WTC11 (cell line): ENCODE measurements around the gene MED15. TPM values are rescaled to one million over a fixed set of nuclear protein-coding genes. Genes with fewer than 3 reads are reported as not detected.

Experiments
- ATAC-seq: fragments of 200-7000 bp; cut with Tn5 transposase; 2 replicates; pipeline ENCODE4 v1.10.0; 2021; ENCODE audit warnings: mild to moderate bottlenecking, moderate library complexity
- CTCF ChIA-PET: fragments of 300-600 bp; sonication (Branson Sonifier 250); formaldehyde crosslinking; loops from one replicate; lab custom pipeline; 2021; ENCODE audit warnings: antibody characterized with exemption; lab: Charles Lee
- POLR2A ChIA-PET: fragments of 350-600 bp; sonication (Branson Sonifier 250); formaldehyde crosslinking; loops from one replicate; lab custom pipeline; 2021; ENCODE audit warnings: antibody characterized with exemption; lab: Charles Lee
- DNase-seq: peaks from one replicate; pipeline ENCODE4 v3.0.0; 2021; ENCODE audit warnings: low spot score
- H3K27ac Mint-ChIP-seq: 2 replicates; pipeline ENCODE4 v1.8.0; 2021; ENCODE audit warnings: mixed read lengths
- H3K27me3 Mint-ChIP-seq: 2 replicates; pipeline ENCODE4 v1.8.0; 2021; ENCODE audit warnings: low read depth, mild to moderate bottlenecking, moderate library complexity, mixed read lengths
- H3K36me3 Mint-ChIP-seq: 2 replicates; pipeline ENCODE4 v1.8.0; 2021; ENCODE audit warnings: mixed read lengths
- H3K4me1 Mint-ChIP-seq: 2 replicates; pipeline ENCODE4 v1.8.0; 2022; ENCODE audit warnings: mixed read lengths
- H3K4me3 Mint-ChIP-seq: 2 replicates; pipeline ENCODE4 v1.8.0; 2021; ENCODE audit warnings: mild to moderate bottlenecking, moderate library complexity, mixed read lengths
- H3K9me3 Mint-ChIP-seq: 2 replicates; pipeline ENCODE4 v1.8.0; 2021; ENCODE audit warnings: mixed read lengths
- FOXK1 ChIP-seq: sonication (generic); formaldehyde crosslinking; IDR thresholded peaks from 2 replicates; pipeline ENCODE4 v1.8.0; 2022; ENCODE audit warnings: mild to moderate bottlenecking, moderate library complexity, missing genetic modification reagents
- FOXP1 ChIP-seq: sonication (generic); formaldehyde crosslinking; IDR thresholded peaks from 2 replicates; pipeline ENCODE4 v1.8.0; 2022; ENCODE audit warnings: missing genetic modification reagents, mild to moderate bottlenecking, moderate library complexity, borderline replicate concordance
- GABPB1 ChIP-seq: sonication (generic); formaldehyde crosslinking; IDR thresholded peaks from 2 replicates; pipeline ENCODE4 v1.8.1; 2023; ENCODE audit warnings: mild to moderate bottlenecking, missing genetic modification reagents
- GRHL2 ChIP-seq: fragments of 250-450 bp; sonication (Bioruptor Pico); IDR thresholded peaks from 2 replicates; pipeline ENCODE4 v1.8.0; 2022; ENCODE audit warnings: mild to moderate bottlenecking, moderate library complexity; ENCODE audit not compliant: insufficient replicate concordance, severe bottlenecking
- KAT7 ChIP-seq: sonication (generic); formaldehyde crosslinking; IDR thresholded peaks from 2 replicates; pipeline ENCODE4 v1.8.1; 2023; ENCODE audit warnings: missing genetic modification reagents, mild to moderate bottlenecking, borderline replicate concordance
- OVOL2 ChIP-seq: fragments of 250-450 bp; sonication (Bioruptor Pico); IDR thresholded peaks from 2 replicates; pipeline ENCODE4 v1.9.0; 2021; ENCODE audit warnings: mild to moderate bottlenecking, borderline replicate concordance
- PRDM15 ChIP-seq: sonication (generic); formaldehyde crosslinking; IDR thresholded peaks from 2 replicates; pipeline ENCODE4 v1.8.0; 2022; ENCODE audit warnings: missing genetic modification reagents
- PRRX2 ChIP-seq: fragments of 250-450 bp; sonication (Bioruptor Pico); IDR thresholded peaks from 2 replicates; pipeline ENCODE4 v1.8.0; 2021; ENCODE audit warnings: mild to moderate bottlenecking
- ZNF121 ChIP-seq: sonication (generic); formaldehyde crosslinking; IDR thresholded peaks from 2 replicates; pipeline ENCODE4 v1.8.0; 2023; ENCODE audit warnings: missing genetic modification reagents
- ZNF263 ChIP-seq: sonication (generic); formaldehyde crosslinking; IDR thresholded peaks from 2 replicates; pipeline ENCODE4 v1.8.1; 2022; ENCODE audit warnings: low read depth, mild to moderate bottlenecking, moderate library complexity, missing genetic modification reagents
- ZNF281 ChIP-seq: sonication (generic); formaldehyde crosslinking; IDR thresholded peaks from 2 replicates; pipeline ENCODE4 v1.8.0; 2023; ENCODE audit warnings: mild to moderate bottlenecking, missing genetic modification reagents
- ZNF423 ChIP-seq: fragments of 250-450 bp; sonication (Bioruptor Pico); IDR thresholded peaks from 2 replicates; pipeline ENCODE4 v2.1.2; 2022; ENCODE audit warnings: mild to moderate bottlenecking, moderate library complexity
- ZSCAN18 ChIP-seq: fragments of 250-450 bp; sonication (Bioruptor Pico); IDR thresholded peaks from 2 replicates; pipeline ENCODE4 v2.1.2; 2022; ENCODE audit warnings: mild to moderate bottlenecking, moderate library complexity
- total RNA-seq: library from RNA; stranded (reverse); gene quantifications from 3 replicates; pipeline ENCODE4 v1.2.3, GENCODE V29; 2021
- TF ChIP-seq, protein P1 (sequence below): fragments of 250-450 bp; sonication (Bioruptor Pico); IDR thresholded peaks from 2 replicates; pipeline ENCODE4 v1.9.0; 2021; ENCODE audit warnings: mild to moderate bottlenecking
- TF ChIP-seq, protein P2 (sequence below): sonication (generic); formaldehyde crosslinking; IDR thresholded peaks from 2 replicates; pipeline ENCODE4 v1.8.1; 2022; ENCODE audit warnings: mild to moderate bottlenecking, missing genetic modification reagents, moderate library complexity, borderline replicate concordance
- TF ChIP-seq, protein P3 (sequence below): sonication (generic); formaldehyde crosslinking; IDR thresholded peaks from 2 replicates; pipeline ENCODE4 v1.8.1; 2023; ENCODE audit warnings: mild to moderate bottlenecking, missing genetic modification reagents
- TF ChIP-seq, protein P4 (sequence below): fragments of 200-600 bp; IDR thresholded peaks from 2 replicates; pipeline ENCODE4 v1.8.0; 2022; ENCODE audit warnings: antibody characterized with exemption
- TF ChIP-seq, protein P5 (sequence below): sonication (generic); formaldehyde crosslinking; IDR thresholded peaks from 2 replicates; pipeline ENCODE4 v1.8.1; 2023; ENCODE audit warnings: mild to moderate bottlenecking, missing genetic modification reagents, moderate library complexity

Gene MED15
- total RNA-seq, 1 experiment from 2014 or later: 67.7 TPM

GRCh38 chr22:20584029-20584871 lies 76.8 kb downstream of the MED15 start:
- no peak overlapping the region for H3K27ac Mint-ChIP-seq
- H3K4me1 Mint-ChIP-seq: no peaks in the 10 kb centered on the region
- H3K4me3 Mint-ChIP-seq: no peak overlapping the region
- POLR2A ChIA-PET: no interaction called here
- DNase-seq (no peak), ATAC-seq (no peak)
- TF ChIP-seq, protein P1, sequence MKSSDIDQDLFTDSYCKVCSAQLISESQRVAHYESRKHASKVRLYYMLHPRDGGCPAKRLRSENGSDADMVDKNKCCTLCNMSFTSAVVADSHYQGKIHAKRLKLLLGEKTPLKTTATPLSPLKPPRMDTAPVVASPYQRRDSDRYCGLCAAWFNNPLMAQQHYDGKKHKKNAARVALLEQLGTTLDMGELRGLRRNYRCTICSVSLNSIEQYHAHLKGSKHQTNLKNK (CRISPR knock-in tag): no peak
- TF ChIP-seq ZNF423 (CRISPR knock-in tag) (no peak), ZNF121 (no peak), GRHL2 (CRISPR knock-in tag) (no peak), PRRX2 (CRISPR knock-in tag) (no peak), PRDM15 (CRISPR knock-in tag) (no peak), ZNF281 (CRISPR knock-in tag) (no peak)
- TF ChIP-seq, protein P2, sequence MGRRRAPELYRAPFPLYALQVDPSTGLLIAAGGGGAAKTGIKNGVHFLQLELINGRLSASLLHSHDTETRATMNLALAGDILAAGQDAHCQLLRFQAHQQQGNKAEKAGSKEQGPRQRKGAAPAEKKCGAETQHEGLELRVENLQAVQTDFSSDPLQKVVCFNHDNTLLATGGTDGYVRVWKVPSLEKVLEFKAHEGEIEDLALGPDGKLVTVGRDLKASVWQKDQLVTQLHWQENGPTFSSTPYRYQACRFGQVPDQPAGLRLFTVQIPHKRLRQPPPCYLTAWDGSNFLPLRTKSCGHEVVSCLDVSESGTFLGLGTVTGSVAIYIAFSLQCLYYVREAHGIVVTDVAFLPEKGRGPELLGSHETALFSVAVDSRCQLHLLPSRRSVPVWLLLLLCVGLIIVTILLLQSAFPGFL (CRISPR knock-in tag): no peak
- CTCF ChIA-PET: interaction anchor here (0.6 to 2.5 kb wide), 10 partner anchors 8 to 167 kb away, joined by 3 to 17 read pairs (median 8); no protein-coding TSS in a partner anchor
- H3K36me3 Mint-ChIP-seq: peaks cover 4% of the 10 kb centered on the region; the same call in 1 of the 2 replicates
- H3K27me3 Mint-ChIP-seq: no peaks in the 10 kb centered on the region
- no peaks in the 10 kb centered on the region for H3K9me3 Mint-ChIP-seq

- ATAC-seq: no peak
- no peaks in the 10 kb centered on the region for H3K4me1 Mint-ChIP-seq
- H3K27ac Mint-ChIP-seq: peak overlapping the region; percentile 41; the same call in 1 of the 2 replicates
- POLR2A ChIA-PET: no interaction called here
- H3K27me3 Mint-ChIP-seq: no peaks in the 10 kb centered on the region
- CTCF ChIA-PET: no interaction called here
- peaks cover 4% of the 10 kb centered on the region; the same call in 1 of the 2 replicates for H3K36me3 Mint-ChIP-seq
- no peaks in the 10 kb centered on the region for H3K9me3 Mint-ChIP-seq
- H3K4me3 Mint-ChIP-seq: no peak overlapping the region
- DNase-seq: no peak
- no peak for TF ChIP-seq ZNF263
- TF ChIP-seq, protein P3, sequence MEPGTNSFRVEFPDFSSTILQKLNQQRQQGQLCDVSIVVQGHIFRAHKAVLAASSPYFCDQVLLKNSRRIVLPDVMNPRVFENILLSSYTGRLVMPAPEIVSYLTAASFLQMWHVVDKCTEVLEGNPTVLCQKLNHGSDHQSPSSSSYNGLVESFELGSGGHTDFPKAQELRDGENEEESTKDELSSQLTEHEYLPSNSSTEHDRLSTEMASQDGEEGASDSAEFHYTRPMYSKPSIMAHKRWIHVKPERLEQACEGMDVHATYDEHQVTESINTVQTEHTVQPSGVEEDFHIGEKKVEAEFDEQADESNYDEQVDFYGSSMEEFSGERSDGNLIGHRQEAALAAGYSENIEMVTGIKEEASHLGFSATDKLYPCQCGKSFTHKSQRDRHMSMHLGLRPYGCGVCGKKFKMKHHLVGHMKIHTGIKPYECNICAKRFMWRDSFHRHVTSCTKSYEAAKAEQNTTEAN: no peak
- TF ChIP-seq GABPB1 (CRISPR knock-in tag): no peak
- TF ChIP-seq, protein P4, sequence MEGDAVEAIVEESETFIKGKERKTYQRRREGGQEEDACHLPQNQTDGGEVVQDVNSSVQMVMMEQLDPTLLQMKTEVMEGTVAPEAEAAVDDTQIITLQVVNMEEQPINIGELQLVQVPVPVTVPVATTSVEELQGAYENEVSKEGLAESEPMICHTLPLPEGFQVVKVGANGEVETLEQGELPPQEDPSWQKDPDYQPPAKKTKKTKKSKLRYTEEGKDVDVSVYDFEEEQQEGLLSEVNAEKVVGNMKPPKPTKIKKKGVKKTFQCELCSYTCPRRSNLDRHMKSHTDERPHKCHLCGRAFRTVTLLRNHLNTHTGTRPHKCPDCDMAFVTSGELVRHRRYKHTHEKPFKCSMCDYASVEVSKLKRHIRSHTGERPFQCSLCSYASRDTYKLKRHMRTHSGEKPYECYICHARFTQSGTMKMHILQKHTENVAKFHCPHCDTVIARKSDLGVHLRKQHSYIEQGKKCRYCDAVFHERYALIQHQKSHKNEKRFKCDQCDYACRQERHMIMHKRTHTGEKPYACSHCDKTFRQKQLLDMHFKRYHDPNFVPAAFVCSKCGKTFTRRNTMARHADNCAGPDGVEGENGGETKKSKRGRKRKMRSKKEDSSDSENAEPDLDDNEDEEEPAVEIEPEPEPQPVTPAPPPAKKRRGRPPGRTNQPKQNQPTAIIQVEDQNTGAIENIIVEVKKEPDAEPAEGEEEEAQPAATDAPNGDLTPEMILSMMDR: no peak
- TF ChIP-seq, protein P5, sequence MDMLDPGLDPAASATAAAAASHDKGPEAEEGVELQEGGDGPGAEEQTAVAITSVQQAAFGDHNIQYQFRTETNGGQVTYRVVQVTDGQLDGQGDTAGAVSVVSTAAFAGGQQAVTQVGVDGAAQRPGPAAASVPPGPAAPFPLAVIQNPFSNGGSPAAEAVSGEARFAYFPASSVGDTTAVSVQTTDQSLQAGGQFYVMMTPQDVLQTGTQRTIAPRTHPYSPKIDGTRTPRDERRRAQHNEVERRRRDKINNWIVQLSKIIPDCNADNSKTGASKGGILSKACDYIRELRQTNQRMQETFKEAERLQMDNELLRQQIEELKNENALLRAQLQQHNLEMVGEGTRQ (CRISPR knock-in tag): no peak
- TF ChIP-seq FOXP1 (CRISPR knock-in tag): no peak
- no peak for TF ChIP-seq PRRX2 (CRISPR knock-in tag)
- no peak for TF ChIP-seq ZSCAN18 (CRISPR knock-in tag)
- no peak for TF ChIP-seq OVOL2
- no peak for TF ChIP-seq FOXK1
- no peak for TF ChIP-seq KAT7
Observed at GRCh38 chr22:20584872-20585638, 77.6 kb downstream of the MED15 start.
